ENCODE measurements around the gene SUFU.

- TF ChIP-seq CTCF (IDR thresholded peaks at IDR 0.05) (no peak), EZH2 (IDR thresholded peaks at IDR 0.05) (no peak), EZH2phosphoT487 (IDR thresholded peaks at IDR 0.05) (no peak)
These were observed 35.8 kb upstream of the SUFU start for GRCh38 chr10:102467971-102468438.
